ENCODE results near the gene CIZ1. TPM values are rescaled to one million over a fixed set of nuclear protein-coding genes. Genes with fewer than 3 reads are reported as not detected.

Gene CIZ1
- total and polyA plus RNA-seq, 4 donors: 36.6 to 83.7 (median 50.5) TPM

DNA sequence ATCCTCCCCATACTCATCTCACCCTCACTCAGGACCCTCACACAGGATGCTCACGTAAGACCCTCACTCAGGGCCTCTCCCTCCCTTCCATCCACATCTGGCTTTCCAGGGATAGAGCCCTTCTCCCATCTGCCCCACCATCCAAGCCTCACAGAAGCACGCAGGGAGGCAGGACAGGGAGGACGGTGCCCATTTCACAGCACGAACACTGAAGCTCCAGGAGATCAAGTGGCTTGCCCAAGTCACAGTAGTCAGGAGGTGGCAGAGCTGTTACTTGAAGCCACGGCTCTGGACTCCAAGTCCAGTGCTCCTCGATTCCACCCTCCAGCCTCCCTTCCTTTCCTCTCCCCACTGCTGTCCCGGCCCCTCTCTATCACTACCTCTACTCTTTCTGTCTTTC lies 33.5 kb upstream of the CIZ1 start:
- TF ChIP-seq, protein P1, sequence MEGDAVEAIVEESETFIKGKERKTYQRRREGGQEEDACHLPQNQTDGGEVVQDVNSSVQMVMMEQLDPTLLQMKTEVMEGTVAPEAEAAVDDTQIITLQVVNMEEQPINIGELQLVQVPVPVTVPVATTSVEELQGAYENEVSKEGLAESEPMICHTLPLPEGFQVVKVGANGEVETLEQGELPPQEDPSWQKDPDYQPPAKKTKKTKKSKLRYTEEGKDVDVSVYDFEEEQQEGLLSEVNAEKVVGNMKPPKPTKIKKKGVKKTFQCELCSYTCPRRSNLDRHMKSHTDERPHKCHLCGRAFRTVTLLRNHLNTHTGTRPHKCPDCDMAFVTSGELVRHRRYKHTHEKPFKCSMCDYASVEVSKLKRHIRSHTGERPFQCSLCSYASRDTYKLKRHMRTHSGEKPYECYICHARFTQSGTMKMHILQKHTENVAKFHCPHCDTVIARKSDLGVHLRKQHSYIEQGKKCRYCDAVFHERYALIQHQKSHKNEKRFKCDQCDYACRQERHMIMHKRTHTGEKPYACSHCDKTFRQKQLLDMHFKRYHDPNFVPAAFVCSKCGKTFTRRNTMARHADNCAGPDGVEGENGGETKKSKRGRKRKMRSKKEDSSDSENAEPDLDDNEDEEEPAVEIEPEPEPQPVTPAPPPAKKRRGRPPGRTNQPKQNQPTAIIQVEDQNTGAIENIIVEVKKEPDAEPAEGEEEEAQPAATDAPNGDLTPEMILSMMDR (IDR thresholded peaks at IDR 0.05; ENCODE audit: control extremely low read depth, extremely low read depth): no peak
- Histone ChIP-seq H3K27ac (ENCODE audit: low read depth in 1 of 2, low read length in 1 of 2) (no peak overlapping the region), H3K4me3 (no peak overlapping the region), H3K36me3 (ENCODE audit: control insufficient read depth in 4 of 4, insufficient read depth in 4 of 4, low read length in 4 of 4) (peaks cover 0 to 7% (median 2%) of the 10 kb centered on the region in 4 donors), H3K9me3 (ENCODE audit: control insufficient read depth in 4 of 4, insufficient read depth in 3 of 4, low read length in 3 of 4) (no peaks in the 10 kb centered on the region), H3K27me3 (ENCODE audit: control insufficient read depth in 3 of 3, insufficient read depth in 3 of 3, low read length in 2 of 3) (no peaks in the 10 kb centered on the region), H3K4me1 (ENCODE audit: control insufficient read depth in 5 of 5, insufficient read depth in 5 of 5, low read length in 5 of 5) (no peaks in the 10 kb centered on the region), H3K9ac (ENCODE audit: insufficient read depth in 1 of 2, low read length in 2 of 2) (no peak overlapping the region)
- DNase-seq (no peak), ATAC-seq (ENCODE audit: insufficient read depth, low FRiP score) (no peak)
- WGBS, 2 donors: 93 to 94% methylated on average over 7 of the region's 7 CpGs

GRCh38 chr9:128222880-128223670 lies 31.7 kb upstream of the CIZ1 start:
- peaks cover 0 to 8% (median 0%) of the 10 kb centered on the region in 5 donors for H3K4me1 ChIP-seq (ENCODE audit: control insufficient read depth in 5 of 5, insufficient read depth in 5 of 5, low read length in 5 of 5)
- H3K27ac ChIP-seq (ENCODE audit: low read depth in 1 of 2, low read length in 1 of 2): no peak overlapping the region
- no peaks in the 10 kb centered on the region for H3K9me3 ChIP-seq (ENCODE audit: control insufficient read depth in 4 of 4, insufficient read depth in 3 of 4, low read length in 3 of 4)
- ATAC-seq (ENCODE audit: insufficient read depth, low FRiP score) (no peak), DNase-seq (no peak)
- WGBS, 2 donors: 89 to 93% methylated on average over 13 of the region's 13 CpGs
- H3K9ac ChIP-seq (ENCODE audit: insufficient read depth in 1 of 2, low read length in 2 of 2): no peak overlapping the region
- H3K4me3 ChIP-seq: no peak overlapping the region
- H3K36me3 ChIP-seq (ENCODE audit: control insufficient read depth in 4 of 4, insufficient read depth in 4 of 4, low read length in 4 of 4): peaks cover 0 to 7% (median 2%) of the 10 kb centered on the region in 4 donors
- H3K27me3 ChIP-seq (ENCODE audit: control insufficient read depth in 3 of 3, insufficient read depth in 3 of 3, low read length in 2 of 3): no peaks in the 10 kb centered on the region
- TF ChIP-seq, protein P1 (IDR thresholded peaks at IDR 0.05; ENCODE audit: control extremely low read depth, extremely low read depth): no peak

DNA sequence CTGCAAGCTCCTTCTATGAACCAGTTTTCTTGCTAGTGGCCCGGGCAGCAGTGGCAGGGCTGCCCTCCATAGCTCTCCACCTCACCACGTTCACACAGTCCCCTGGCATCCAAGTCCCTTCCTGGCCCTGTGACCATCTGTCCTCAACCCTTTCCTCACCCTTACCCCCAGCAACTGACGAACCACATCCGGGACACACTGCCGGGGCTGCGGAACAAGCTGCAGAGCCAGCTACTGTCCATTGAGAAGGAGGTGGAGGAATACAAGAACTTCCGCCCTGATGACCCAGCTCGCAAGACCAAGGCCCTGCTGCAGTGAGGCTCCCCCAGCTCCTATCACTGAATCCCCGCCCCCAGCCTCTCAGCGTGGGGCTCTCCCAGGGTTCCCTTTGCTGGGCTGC lies 30.7 kb upstream of the CIZ1 start:
- Histone ChIP-seq H3K27ac (ENCODE audit: low read depth in 1 of 2, low read length in 1 of 2) (no peak overlapping the region), H3K9ac (ENCODE audit: insufficient read depth in 1 of 2, low read length in 2 of 2) (no peak overlapping the region), H3K36me3 (ENCODE audit: control insufficient read depth in 4 of 4, insufficient read depth in 4 of 4, low read length in 4 of 4) (peaks cover 0 to 7% (median 2%) of the 10 kb centered on the region in 4 donors), H3K4me3 (no peak overlapping the region), H3K9me3 (ENCODE audit: control insufficient read depth in 4 of 4, insufficient read depth in 3 of 4, low read length in 3 of 4) (no peaks in the 10 kb centered on the region), H3K27me3 (ENCODE audit: control insufficient read depth in 3 of 3, insufficient read depth in 3 of 3, low read length in 2 of 3) (no peaks in the 10 kb centered on the region), H3K4me1 (ENCODE audit: control insufficient read depth in 5 of 5, insufficient read depth in 5 of 5, low read length in 5 of 5) (peaks cover 0 to 12% (median 0%) of the 10 kb centered on the region in 5 donors)
- DNase-seq: no peak
- TF ChIP-seq, protein P1 (IDR thresholded peaks at IDR 0.05; ENCODE audit: control extremely low read depth, extremely low read depth): no peak
- 87 to 88% methylated on average over 10 of the region's 10 CpGs for WGBS, 2 donors
- no peak for ATAC-seq (ENCODE audit: insufficient read depth, low FRiP score)

All from lung (tissue), 12 donors.